Islet of Langerhans (tissue), 1 donor: Measurements from ENCODE around the gene RPS21.

Source experiments
- FAIRE-seq: peaks from one replicate; lab custom pipeline; 2011; peaks lifted over from hg19 to GRCh38; lab: Jason Lieb, UNC

RPS21 gene

DNA sequence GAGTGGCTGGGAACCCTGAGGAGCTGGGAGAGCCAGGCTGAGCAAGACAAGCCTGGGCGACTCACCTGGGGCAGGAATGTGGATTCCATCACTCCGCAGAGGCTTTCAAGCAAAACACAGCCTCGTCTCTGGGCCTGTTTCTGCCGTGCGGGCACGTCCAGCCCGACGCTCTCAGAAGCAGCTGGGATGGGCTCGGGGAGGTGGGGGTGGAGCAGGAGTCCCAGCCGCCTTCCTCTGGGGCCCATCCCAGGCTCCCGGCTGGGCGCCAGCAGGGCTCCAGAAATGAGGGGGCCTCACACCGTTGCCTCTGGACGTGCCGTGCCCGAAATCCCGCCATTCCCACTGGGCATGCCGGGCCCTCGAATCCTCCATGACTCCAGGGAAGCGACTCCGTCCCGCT, 8.7 kb upstream of the RPS21 start:
- no peak for FAIRE-seq

- no peak for FAIRE-seq
Observed at GRCh38 chr20:62381202-62381797, 5.6 kb upstream of the RPS21 start.

DNA sequence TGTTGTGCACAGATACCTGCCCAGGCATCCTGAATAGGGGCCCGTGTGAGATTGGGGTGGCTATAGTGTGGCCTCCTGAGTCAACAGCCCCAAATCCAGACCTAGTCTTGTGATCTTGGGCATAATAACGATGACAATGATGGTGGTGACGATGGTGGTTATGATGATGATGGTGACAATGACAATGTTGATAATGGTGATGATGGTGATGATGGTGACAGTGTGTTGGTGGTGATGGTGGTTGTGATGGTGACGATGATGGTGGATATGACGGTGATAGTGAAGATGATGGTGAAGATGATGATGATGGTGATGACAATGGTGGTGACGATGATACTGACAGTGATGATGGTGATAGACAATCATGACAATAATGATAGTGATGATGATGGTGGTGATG, 5.1 kb upstream of the RPS21 start:
- no peak for FAIRE-seq

DNA sequence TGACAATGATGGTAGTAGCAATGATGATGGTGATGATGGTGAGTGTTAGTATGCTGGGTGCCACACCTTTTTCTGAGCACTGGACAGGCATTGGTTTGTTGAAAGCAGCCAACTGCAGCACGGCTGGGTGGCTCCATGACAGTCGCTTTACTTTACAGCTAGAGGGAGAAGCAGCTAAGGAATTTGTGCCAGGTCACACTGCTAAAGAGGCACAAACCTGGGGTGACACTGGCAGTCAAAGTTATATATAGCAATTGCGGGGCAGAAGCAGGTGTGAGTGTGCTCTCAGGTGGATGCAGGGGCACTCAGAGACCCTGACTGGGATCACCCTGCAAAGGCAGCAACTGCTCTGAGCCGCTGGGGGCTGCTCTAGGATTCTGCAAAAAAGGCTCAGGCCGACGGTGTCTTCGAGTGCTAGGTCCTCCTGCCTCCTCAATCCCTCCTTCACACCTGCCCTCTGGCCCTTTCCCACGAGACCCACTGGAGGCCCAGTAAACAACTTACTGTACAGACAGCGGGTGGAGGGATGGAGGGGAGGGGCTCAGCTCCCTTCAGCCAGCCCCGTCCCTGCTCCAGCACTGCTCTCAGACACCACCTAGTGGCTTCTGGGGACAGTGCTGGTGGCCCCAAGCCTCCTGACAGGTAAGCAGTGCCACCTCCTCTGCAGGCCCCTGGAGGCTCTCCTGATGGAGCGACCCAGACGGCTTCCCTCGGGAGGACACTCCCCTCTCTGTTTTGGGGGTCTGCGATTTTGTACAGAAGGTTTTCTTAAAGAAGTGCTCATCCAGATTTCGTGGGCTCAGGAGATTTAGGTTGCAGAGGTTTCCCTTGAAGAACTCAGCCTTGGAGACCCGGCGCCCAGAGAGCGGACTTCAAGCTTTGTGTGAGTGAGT, 4.4 kb upstream of the RPS21 start:
- no peak for FAIRE-seq

DNA sequence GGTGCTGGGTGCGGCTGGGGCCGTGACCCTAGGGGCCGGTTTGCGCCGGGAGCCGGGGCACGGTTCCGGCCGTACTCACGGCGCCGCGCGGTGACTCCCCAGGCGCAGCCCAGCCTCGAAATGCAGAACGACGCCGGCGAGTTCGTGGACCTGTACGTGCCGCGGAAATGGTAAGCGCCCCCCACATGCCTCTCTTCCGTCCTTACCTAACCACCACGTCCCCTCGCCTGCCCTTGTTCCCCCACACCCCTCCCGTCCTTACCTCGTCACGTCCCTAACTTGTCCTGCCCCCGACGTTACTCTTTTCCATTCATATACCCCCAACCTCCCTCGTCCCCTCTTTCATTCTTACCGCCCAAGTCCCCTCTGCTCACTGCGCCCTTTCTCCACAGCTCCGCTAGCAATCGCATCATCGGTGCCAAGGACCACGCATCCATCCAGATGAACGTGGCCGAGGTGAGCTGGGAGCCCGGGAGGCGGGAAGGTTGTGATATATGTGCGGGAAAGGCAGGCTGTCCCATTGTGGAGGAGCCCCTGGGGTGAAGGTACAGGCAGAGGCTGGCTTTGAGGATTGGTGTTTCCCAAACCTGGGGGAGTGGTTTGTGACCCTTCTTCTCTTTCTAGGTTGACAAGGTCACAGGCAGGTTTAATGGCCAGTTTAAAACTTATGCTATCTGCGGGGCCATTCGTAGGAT, 463 bp downstream of the RPS21 start:
- no peak for FAIRE-seq

DNA sequence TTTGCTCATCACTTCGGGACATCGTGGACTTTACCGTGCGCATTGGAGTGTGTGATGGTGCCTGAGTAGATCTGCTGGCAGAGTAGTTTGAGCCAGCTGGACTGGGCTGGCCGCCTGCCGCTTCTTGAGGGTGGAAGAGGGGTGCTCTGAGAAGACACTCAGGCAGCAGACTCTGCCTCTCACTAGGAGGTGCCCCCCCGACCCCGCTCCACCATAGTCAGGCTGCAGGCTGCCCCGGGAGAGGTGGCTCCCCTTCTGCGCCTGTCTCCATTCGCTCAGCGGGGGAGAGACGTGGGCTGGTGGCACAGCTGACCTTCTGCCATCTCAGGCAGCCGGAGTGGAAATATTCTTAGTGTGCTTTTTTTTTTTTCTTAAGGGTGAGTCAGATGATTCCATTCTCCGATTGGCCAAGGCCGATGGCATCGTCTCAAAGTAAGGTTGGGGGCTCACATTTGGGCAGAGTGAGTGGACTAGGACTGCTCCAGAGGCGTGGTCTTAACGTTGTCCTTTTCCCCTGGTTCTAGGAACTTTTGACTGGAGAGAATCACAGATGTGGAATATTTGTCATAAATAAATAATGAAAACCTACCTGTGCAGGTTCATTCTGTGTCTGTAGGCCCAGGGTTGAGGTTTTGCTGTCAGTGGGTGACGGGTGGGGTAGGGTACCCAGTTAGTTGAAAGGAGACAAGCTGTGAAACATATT, 1.2 kb downstream of the RPS21 start:
- FAIRE-seq, result no peak

DNA sequence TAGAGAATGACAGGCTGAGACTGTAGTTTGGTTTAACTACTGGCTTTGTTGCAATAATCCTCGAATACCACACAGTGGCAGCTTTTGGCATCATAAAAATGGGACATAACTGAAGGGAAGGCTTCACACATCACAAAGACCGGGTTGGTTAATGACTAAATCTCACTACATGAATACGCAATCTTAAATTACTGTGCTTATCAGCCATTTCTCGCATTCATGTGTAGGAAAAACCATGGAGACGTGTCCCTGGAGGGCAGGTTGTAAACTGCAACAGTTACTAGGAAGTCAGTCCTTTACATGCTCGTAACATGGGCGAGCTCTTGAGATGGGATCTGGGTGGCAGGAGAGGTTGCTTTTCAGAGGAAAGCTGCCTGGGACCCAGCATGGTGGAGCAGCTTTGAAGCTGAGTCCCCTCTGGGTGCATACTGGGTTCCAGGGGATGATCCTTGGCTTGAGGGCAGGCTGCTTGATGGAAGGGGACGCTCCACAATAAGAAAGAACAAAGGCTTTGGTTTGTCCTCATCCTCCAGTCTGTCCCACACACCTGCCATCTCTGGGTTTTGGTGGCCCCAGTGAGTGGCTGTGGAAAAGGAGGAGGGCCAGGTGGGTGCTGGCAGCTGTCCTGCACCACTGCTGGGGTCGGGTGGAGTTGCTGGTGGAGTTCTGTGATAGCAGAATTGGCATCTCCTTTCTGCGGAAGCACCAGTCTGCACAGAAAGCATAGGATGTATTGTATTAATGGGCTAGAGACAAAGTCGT, 2.1 kb downstream of the RPS21 start:
- no peak for FAIRE-seq

DNA sequence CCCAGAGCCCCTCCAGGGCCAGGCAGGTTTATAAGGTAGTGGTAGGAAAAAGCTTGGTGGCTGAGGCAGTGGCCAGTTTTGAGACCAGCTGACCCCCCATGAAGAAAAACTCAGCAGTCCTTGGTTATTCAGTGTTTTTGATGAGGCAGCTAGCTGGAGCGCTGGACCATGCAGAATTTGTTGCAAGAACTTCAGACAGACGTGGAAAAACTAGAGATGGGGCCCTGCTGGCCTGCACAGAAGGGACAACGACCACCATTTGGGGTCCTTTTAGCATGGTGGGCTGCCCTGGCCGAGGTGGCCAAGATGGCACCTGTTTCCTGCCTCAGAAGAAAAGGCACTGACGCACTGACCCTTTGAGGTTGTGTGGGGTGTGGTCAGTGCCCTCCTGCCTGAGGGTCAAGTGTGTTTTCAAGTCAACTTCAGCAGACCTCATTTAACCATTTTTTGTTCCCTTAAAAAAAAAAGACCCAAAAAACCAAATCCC, 2.7 kb downstream of the RPS21 start:
- FAIRE-seq, result no peak

DNA sequence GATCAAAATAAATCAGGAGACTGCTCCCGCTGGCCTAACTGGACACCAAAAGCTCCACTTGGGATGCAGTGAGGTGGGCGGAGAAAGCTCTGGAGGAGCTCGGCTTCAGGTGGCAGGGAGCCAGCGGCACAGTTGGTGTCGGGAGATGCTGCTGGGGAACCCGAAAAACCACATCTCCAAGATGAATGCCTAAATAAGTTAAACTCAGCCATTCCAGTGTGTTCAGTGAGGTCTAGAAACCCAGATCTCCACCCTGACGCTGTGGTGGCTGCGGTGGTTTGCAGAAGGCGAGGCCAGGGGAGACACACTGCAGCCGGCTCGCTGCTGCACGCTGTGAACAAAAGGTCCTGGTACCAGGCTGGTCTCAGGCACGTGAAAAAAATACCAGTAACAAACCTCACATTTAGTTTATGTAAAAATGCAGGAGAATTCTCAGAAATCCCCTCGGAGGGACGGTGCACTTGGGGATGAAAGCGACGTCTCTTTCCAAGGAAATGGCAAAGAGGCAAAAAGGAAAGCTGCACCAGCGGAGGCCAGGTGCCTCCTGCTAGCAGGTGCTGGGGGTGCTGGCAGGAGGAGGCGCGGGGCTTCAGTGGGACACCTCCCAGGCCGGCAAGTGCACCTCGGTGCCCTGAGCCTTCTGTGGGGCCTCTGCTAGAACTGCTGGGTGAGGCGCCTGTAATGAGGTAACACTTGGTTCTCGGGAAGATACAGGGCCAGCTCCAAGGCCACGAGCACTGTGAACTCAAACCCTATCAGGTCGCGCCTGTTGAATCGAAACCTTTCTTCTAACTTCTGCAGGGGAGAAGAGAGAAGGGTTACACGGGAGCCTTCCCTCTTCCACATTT, 3.6 kb downstream of the RPS21 start:
- FAIRE-seq, result no peak

- FAIRE-seq, result no peak
Observed at GRCh38 chr20:62391165-62392076, 4.5 kb downstream of the RPS21 start.

DNA sequence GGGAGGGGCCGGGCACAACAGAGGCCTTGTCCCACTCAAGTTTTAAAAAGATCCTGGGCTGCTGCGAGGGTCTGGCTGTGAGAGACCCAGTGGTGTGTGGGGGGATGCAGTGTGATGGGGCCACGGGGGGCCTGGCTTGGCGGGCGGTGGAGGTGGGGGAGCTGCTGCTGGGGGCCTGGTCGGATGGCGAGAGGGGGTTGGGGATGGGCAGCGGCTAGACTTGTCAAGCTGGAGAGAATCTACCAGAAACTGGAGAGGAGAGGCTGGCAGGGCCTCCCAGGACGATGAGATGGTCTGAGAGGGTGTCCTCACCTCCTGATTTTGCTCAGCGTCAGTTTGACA, 5.1 kb downstream of the RPS21 start:
- FAIRE-seq, result no peak

GRCh38 chr20:62392621-62393334, 5.9 kb downstream of the RPS21 start:
- FAIRE-seq, result no peak

DNA sequence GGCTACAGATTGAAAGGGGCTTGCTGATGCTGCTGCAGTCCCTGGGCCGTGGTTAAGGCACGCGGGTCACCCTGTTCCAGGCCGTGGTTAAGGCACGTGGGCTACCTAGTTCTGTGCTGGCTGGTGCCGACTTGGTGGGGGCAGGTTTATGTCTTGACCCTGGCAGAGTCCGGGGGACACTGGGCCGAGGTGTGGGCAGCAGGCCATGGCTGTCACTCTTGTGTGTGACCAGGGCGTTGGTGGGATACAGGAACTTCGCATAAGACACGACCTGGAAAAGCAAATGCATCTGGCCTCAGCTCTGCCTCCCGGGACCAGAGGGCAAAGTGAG, 6.4 kb downstream of the RPS21 start:
- FAIRE-seq, result no peak

DNA sequence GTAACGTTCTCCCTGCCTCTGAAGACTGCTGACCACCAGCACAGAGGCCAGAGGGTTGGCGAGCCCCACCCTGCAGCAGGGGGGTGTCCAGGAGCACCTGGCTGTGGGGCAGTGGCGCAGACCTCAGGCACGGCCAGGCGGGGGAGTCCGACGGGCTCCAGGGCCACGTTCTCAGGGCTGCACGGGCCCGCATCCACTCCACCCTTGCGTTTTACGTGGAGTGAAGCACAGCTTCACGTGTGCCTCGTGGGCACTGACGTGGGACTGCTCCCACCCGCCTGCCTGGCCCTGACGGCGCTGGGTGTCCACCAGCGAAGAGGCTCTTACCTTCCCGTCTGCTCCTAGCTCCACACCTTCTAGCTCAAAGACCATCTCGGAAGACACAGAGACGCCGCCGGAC, 6.9 kb downstream of the RPS21 start:
- no peak for FAIRE-seq

GRCh38 chr20:62394248-62395245, 7.6 kb downstream of the RPS21 start:
- no peak for FAIRE-seq

- no peak for FAIRE-seq
Observed at GRCh38 chr20:62395311-62396242, 8.7 kb downstream of the RPS21 start.
